GM12801 (cell line): ENCODE data around the gene RNPEPL1.

Experiments used
- CTCF ChIP-seq: IDR thresholded peaks from one replicate; pipeline ENCODE4 v1.5.1; 2011; ENCODE audit warnings: control low read depth; ENCODE audit not compliant: insufficient read length; ENCODE audit errors: extremely low read depth

Gene RNPEPL1

GRCh38 chr2:240578488-240578887, 10.2 kb downstream of the RNPEPL1 start:
- no peak for TF ChIP-seq CTCF

- TF ChIP-seq CTCF, result no peak
Measured at GRCh38 chr2:240579071-240579762, 10.9 kb downstream of the RNPEPL1 start.

GRCh38 chr2:240579771-240580614, 11.7 kb downstream of the RNPEPL1 start:
- TF ChIP-seq CTCF, result peak; percentile 7

DNA sequence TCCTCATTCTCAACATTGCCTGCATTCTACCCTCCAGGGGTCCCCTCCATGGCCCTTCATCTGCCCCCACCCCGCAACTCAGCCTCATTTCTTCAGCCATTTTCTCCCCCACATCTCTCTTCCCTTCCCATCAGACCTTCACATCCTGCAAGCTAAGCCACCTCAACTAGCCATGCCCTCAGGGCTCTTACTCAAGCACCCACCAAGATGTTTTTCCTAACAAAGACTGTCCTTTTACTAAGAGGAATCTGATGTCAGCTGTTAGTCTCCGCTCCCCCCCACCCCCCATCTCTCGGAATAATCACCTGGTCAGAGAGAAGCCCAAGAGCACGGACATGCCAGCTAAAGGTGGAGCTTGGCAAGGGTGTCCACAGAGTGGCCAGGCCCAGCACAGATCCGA, 13.5 kb downstream of the RNPEPL1 start:
- no peak for TF ChIP-seq CTCF

- no peak for TF ChIP-seq CTCF
Measured at GRCh38 chr2:240582781-240583180, 14.5 kb downstream of the RNPEPL1 start.

GRCh38 chr2:240583774-240584173, 15.5 kb downstream of the RNPEPL1 start:
- TF ChIP-seq CTCF, result no peak

- TF ChIP-seq CTCF, result no peak
Measured at GRCh38 chr2:240584486-240585031, 16.3 kb downstream of the RNPEPL1 start.
